G401 (cell line): ENCODE results near the gene PIGV. TPM values are rescaled to one million over a fixed set of nuclear protein-coding genes. Genes with fewer than 3 reads are reported as not detected.

Experiments
- DNase-seq: peaks from one replicate; pipeline ENCODE4 v3.0.0-alpha.2; 2015; ENCODE audit warnings: low spot score
- in situ Hi-C: cut with HindIII; loops from 2 replicates; pipeline ENCODE4 v1.10.0; 2016; ENCODE audit warnings: low sequenced_read_pairs, mixed read lengths
- total RNA-seq: library from RNA; depleted of rRNA; stranded (reverse); fragments of >200 nt; shearing (Covaris generic); gene quantifications from 2 replicates; pipeline ENCODE4 v1.2.3, GENCODE V29; 2014; rRNA removed

The PIGV gene
- total RNA-seq = 4.0 and 9.1 TPM in 2 replicates

DNA sequence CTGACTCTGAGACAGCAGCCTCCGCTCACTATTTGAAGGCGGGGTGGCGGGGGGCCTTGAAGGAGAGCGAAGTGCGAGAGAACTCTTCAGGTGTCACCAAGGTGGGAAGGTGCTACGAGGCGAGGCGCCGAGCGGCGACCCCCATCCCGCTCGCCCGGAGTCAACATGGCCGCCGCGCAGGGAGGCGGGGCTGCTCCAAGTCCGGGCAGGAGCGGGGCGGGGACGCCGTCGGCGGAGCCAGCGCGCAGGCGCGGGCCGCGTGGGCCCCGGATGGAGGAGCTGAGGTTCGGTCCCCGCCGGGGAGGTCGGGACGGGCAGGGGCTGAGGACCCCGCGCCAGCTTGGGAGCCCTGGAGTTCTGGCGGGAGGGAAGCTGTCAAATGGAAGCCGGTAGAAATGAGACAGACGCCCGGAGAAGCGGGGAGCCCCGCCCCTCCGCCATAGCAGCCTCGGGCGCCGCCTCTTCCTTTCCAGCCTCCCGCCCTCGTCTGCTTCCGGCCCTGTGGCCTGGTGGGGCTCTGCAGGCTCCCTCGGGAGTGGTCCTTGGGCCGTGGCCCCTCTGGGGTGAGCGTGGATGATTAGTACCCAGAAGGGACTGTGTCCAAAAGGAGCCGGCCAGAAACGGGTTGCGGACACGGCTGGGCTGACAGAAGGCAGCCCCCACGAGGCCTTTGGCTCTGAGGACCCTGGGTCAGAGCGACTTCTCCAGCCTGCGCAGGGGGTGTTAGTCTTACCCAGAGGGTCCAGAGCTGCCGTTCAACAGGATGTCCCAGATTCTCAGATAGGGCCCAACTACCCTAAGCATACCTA, at the start of gene PIGV:
TSS of gene PIGV (plus strand) at position 245 of the 809 bp plus-strand sequence. CDS start 2,866 bp downstream, outside the sequence.
- peak; percentile 88 for DNase-seq
- in situ Hi-C loops = no loop called here

DNA sequence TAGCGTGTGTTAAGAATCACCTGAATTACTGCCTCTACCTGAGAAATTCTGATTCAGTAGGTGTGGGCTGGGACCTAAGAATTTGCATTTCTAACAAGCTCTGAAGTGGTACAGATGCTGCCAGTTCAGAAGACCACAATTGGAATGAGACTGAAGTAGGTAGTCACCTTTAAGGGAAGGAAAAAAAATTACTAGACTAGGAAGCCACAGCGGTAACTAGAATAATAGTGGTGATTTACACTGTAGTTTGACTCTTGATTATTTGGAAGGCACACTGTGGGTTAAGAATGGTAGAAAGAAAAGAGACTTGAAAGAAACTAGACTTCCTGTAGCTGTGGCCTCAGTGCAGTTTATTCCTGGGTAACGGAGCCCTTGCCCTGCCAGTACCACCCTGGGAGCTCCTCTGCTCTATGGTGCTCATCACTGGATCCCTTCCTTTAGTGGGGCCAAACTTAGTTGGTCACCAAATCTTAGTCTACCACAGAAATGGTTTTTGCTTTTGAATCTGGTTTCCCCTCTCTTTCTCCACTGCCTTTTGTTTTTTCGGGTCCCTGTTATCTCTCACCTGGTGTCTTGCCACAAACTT, 48.3 kb upstream of the PIGV start:
- in situ Hi-C loops = no loop called here
- no peak for DNase-seq

DNA sequence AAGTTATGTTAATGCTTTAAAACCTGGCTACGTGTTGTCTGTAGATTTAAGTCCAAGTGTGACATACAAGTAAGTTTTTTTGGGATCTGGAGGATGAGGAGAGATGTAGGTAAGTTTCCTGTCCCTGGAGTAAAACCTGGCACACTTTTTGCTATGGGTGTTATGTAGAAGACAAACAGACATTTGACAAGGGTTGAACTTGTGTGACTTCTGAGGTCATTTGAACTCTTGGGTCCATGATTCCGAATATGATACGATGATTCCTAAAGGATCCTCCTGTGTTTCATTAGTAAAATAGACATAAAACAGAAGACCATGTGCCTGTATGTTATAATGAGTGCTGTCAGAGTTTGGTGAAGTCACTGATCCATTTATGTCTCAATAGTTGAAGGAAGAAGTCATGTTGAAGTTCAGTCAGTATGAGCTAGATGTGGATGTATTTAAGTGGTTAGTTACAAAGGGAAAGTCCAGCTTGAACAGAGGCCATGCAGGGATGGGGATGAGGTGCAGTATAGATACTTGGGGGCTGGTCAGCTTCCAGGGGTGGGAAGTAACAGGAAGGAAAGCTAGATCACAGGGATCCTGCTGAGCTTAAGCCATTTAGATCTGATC, 47.6 kb upstream of the PIGV start:
- in situ Hi-C loops = no loop called here
- no peak for DNase-seq

DNA sequence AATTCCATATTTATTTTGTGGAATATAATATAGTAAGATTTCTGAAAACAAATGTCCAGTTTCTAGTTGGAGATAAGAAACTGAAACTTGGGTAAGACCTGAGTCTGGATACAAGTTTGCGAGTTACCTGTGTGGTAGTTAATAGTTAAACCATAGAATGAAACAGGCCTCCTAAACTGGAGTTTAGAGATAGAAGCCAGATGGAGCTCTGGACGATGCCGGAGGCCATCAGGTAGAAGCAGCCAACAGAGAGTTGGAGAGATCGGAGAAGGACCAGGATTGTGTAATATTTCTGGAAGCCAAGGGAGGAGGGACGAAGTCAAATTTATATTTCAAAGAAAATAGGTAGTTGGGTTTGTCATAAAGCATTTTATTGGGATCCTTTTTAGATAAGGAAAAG, 46.8 kb upstream of the PIGV start:
- DNase-seq = peak; percentile 69
- in situ Hi-C loops = no loop called here

DNA sequence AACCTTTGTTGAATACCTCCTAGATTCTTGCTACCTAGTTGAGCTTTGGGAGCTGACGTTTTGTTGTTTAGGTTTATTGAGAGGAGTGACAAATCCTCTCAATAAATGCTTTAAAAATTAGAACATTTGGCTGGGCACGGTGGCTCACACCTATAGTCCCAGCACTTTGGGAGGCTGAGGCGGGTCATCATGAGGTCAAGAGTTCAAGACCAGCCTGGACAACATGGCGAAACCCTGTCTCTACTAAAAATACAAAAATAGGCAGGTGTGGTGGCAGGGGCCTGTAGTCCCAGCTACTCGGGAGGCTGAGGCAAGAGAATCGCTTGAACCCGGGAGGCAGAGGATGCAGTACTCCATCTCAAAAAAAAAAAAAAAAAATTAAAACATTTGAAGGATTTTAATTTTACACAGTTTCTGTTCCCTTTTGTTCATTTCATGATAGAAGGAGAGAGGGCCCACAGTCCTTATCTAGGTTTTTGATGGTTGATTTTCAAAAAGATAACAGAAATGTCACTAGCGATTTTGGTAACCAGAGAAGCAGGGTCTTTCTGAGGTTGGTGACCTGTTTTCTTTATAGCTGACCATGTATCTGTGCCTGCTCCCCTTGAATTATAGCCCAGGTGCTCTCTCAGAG, 44.2 kb upstream of the PIGV start:
- in situ Hi-C loops = no loop called here
- no peak for DNase-seq

DNA sequence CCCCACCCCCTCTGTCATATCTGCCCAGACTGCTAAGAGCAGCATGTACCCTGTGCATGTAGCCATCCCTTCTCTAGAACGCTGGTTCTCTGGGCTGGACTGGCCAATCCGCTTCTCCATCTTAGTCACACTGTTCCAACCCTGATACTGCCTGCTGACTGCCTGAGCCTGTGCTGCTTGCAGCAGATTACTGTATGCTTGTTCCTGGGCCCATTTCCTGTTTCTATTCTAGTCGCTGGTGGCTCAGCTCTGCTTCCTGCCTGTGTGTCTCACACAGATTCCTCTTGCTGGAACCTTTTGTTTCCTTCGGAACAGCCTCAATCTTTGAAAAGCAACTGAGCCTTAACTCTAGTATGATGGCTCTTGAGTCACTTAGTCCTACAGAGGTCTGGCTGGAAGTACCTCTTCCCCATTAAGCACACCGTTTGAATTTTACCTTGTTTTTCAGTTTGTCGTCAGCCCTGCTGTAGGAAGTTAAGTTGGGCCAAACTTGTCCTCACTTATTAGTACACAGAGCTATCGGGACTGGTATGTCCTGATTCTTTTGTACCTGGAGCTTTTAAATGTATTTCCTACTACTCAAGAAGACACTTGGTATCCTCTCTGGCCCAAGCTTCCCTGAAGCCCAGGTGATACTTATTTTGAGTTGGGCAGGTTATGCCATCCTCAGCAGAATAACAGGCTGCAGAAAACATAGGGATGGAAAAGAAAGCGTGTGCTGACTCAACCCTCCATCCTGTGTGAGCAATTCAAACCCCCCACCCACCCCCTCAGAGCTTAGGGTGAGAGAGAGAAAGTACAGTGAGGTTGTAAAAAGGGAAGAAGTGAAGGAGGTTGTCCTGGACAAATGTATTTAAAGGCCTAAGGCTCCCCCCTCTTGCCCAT, 43.4 kb upstream of the PIGV start:
- in situ Hi-C loops = no loop called here

DNA sequence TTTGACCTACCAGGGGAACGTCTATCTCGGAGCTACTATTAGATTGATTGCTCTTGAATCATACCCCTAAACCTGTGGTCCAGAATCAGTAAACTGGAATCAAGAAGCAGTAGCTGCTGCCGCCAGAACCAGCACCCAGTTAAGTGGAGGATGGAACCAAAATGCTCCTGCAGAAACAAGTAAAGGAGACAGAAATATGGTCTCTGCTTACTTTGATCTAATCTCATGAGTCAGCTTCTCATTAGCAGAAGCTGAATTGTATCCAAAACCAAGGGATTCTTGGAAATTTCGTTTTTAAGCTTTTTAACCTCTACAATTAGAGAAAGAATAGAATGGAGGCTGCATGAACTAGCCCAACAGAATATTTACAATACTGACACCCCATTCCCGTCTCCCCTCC, 42.6 kb upstream of the PIGV start:
- DNase-seq = no peak
- in situ Hi-C loops = no loop called here

More for the DNA sequence above, 43.4 kb upstream of the PIGV start:
- peak; percentile 95 for DNase-seq

DNA sequence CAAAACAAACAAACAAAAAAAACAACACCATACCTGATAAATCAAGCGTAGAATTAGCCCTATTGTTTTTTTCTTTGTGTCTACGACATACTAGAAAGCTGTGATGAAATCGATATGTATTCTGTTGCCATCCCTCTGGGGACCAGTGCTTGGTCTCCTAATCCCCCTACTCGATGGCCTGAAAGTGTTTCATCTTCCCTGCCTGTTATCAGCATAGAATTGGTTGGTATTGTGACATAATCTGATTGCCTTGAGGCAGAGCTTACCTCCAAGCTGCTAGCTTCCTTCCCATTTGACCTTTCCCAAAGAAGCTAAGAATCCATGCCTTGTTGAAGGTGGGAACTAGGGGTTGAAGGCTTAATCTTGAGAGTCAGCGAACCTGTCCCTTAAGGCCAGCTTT, 40.7 kb upstream of the PIGV start:
- in situ Hi-C loops = no loop called here
- no peak for DNase-seq

DNA sequence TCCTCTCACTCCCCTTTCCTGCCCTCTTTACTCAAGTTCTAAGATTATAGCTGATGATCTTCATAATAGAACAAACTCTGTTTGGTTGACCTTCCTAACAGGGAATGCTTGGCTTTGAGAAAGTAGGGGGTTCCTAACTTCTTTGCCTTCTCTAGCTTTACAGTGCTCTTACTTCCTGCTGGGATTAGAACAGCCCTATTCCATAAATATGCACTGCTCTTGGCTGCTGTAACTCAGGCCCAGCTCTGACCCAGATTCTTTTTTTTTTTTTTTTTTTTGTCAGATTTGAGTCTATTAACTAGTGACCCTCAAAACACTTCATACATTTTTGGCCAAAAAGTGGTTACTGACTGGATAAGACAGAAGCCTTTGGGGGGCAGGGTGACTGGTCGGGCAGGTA, 39.4 kb upstream of the PIGV start:
- DNase-seq = peak; percentile 73
- in situ Hi-C loops = no loop called here

DNA sequence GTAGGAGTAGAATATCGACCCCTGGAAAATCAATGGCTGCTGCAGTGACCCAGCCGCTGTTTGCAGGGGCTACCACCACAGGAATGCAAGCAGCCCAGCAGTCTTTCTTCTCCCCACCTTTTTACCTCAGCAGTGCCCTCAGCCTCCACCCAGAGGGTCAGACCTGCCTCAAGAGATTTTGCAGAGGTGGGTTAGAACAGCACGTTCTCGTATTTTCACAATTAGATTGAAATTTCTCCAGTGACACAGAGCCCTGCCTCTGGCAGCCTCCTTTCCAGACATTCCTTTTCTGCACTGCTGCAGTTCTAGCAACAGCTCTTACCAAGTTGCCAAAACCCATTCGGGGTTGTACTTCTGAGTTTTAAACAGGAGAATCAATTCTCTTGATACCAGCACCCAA, 38.3 kb upstream of the PIGV start:
- DNase-seq = no peak
- in situ Hi-C loops = no loop called here

DNA sequence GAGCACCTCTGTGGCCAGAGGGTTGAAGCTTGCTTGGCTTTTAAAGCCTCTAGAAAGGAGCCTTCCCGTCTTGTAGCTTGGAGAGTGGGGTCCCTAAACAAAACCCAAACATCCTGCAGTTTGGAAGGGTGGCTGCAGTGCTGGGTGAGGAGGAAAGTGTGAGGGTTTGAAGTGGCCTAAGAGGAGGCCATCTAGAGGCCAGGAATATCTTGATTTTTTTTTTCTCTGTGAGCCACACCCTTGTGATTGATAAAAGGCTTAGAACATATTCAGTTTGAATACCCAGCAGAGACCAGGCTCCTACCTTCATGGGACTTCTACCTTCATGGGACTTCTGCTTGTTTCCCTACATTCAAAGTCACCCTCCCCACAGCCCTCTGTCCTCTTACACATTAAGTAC, 37.3 kb upstream of the PIGV start:
- DNase-seq = no peak
- in situ Hi-C loops = no loop called here

DNA sequence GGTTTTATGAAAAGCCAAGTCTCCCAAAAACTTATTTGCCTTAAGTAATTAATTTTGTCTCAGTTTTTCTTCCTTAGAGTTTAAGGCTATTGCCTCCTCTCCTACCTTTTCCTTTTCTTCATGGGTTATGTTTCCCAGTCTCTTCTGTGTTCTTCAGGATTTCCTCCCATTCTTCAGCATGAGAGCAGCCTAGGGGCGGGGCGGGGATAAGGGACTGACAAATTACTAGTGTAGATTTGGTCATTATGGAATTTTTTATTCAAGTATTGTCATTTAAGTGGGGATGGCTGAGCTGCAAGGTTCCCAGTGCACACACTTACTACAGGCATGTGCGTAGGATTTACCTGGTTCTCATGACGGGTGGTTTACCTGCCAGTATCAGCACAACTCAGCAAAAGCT, 35.2 kb upstream of the PIGV start:
- no peak for DNase-seq
- in situ Hi-C loops = no loop called here

DNA sequence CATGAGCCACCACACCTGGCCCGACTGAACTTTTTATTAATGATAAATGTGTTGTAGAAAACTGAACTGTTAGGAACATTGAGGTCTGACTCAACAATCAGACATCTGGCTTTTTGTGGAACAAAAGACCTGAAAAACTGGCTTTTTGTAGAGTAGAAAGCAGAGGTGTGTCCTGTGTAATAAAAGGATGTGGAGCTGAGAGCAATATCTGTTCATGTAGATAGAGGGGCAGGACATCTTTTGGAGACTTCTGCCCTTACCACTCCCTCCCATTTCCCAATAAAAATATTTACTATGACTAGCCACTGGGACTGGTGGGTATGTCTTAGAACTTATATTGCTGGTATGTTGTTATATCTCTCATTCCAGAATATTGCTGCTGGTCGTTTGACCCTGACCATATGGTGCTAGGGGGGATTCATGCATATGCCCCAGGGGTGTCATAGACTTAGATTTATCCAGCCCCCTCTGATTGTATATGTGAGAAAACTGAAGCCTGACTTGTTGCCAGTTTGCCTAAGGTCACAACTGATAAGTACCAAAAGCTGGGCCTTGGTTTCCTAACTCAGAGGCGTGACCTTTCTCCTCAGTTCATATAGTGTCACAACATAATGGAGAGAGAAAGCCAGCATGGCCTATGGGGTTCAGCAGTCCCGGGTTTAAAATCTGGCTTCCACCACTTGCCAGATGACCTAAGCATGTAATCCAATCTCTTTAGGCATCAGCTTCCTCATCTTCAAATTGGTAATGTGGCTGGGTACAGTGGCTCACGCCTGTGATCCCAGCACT, 33.5 kb upstream of the PIGV start:
- DNase-seq = no peak

DNA sequence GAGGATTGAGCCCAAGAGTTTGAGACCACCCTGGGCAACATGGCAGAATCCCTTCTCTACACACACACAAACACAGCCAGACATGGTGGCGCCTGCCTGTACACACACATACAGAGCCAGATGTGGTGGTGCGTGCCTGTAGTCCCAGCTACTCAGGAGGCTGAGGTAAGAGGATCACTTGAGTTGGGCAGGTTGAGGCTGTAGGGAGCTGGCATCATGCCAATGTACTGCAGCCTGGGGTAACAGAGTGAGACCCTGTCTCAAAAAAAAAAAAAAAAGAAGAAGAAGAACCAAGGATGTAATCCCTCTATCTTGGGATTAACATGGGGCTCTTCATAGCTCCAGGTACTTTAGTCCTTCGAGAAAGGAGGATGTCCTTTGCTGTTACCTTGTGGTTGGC, 29.4 kb upstream of the PIGV start:
- in situ Hi-C loops = no loop called here
- no peak for DNase-seq

More for the DNA sequence above, 33.5 kb upstream of the PIGV start:
- in situ Hi-C loops = no loop called here

DNA sequence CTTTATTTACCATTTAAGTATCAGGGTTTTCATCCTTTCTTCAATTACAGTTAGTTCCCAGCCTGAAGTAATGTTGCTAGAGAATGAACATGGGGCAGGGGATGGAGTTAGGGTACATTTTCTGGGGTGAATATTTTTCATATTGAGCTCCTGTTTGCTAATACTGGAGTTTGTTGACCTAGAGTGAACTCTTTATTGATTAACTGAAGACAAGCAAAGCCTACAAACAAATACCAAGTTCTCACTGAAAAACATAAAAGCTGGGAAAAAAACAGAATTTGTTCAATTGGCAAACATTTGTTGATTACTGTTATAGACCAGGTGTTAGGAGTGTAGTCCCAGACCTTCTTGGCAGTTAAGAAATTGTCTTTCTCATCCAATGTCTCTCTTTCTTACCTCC, 28.2 kb upstream of the PIGV start:
- DNase-seq = no peak
- in situ Hi-C loops = no loop called here

DNA sequence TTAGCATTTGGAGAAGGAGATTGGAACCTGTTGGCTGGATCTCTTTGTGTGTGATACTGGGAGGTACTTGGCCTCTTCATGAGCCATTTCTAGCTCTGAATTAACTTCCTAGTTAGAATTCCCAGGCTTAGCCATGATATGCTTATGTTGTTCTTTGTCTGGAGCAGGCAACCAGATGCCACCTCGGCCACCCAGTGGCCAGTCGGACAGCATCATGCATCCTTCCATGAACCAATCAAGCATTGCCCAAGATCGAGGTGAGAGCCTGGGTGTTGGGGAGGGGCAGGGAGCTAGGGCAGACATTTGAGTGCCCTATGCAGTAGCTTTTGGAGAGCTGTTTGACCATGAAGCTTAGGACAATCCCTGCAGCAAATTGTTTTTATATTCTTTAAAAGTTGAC, 26.5 kb upstream of the PIGV start:
- in situ Hi-C loops = no loop called here
- DNase-seq = peak; percentile 59

DNA sequence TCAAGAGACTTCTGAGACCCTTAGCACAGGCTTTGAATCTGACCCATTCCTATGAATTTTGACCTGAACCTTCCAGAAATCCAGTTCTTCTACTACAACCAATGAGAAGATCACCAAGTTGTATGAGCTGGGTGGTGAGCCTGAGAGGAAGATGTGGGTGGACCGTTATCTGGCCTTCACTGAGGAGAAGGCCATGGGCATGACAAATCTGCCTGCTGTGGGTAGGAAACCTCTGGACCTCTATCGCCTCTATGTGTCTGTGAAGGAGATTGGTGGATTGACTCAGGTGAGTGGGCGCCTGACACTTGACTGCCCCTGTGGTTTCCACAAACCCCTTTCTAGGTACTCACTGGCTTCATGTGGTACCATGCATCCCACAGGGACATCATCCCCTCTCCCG, 20.0 kb upstream of the PIGV start:
- DNase-seq = no peak
- in situ Hi-C loops = no loop called here

DNA sequence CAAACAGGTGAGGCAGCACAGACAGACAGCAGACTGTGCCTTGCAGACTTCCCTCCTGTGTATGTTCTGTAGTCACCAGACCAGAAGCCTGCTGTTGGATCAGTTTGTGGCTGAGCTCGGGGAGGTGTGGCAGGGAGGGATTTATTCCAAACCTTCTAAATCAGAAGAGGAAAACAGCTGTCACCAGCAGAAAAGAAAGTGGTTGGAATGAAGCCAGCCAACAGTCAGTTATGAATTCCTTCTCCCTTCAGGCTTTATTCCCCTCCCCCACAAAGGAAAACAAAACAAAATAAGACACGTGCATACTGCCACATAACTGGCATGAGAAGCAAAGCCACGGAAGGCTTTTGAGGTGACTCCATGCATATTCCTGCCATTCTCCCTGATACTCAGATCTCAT, 19.0 kb upstream of the PIGV start:
- DNase-seq = no peak
- in situ Hi-C loops = no loop called here

DNA sequence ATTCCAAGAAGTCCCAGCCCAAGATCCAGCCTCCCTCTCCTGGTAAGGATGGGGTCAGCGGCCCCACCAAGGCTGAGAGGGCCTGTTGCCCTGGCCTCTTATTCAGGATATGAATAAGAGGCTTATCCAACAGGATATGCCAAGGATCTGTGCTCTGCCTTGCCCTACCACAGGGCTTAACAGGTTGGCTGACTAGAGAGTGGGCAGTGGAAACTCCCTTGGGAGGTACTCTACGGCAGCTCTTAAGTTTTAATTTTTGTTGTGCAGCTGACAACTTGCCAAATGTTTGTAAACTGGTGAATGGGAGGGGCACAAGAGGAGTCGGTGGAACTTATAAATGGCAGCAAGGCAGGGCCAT, 16.5 kb upstream of the PIGV start:
- no peak for DNase-seq
- in situ Hi-C loops = no loop called here
